GM12892 (cell line): ENCODE measurements around the gene LCP2.

Experiments used
- POLR2A ChIP-seq: IDR thresholded peaks from 2 replicates; pipeline ENCODE4 v1.6.1; 2011; ENCODE audit warnings: low read depth, low read length, control low read depth
- POLR2AphosphoS5 ChIP-seq: IDR thresholded peaks from 2 replicates; pipeline ENCODE4 v1.6.1; 2011; ENCODE audit warnings: low read depth, low read length, control low read depth
- TAF1 ChIP-seq: IDR thresholded peaks from 2 replicates; pipeline ENCODE4 v1.6.1; 2011; ENCODE audit warnings: low read depth, mild to moderate bottlenecking, control low read depth, low read length, borderline replicate concordance

GRCh38 chr5:170313344-170313743 lies 15.8 kb upstream of the LCP2 start:
- TF ChIP-seq POLR2AphosphoS5 (no peak), POLR2A (no peak), TAF1 (no peak)
